Right forelimb (tissue), 1 donor: ENCODE data around the gene LRRC31.

Source experiments
- DNase-seq: peaks from one replicate; pipeline ENCODE4 v3.0.0-alpha.2; 2018

The LRRC31 gene

GRCh38 chr3:169861871-169862270 is 7.9 kb downstream of the LRRC31 start:
- no peak for DNase-seq

- no peak for DNase-seq
These were observed 11.9 kb downstream of the LRRC31 start for GRCh38 chr3:169857811-169858210.

GRCh38 chr3:169855514-169855913 is 14.2 kb downstream of the LRRC31 start:
- no peak for DNase-seq

DNA sequence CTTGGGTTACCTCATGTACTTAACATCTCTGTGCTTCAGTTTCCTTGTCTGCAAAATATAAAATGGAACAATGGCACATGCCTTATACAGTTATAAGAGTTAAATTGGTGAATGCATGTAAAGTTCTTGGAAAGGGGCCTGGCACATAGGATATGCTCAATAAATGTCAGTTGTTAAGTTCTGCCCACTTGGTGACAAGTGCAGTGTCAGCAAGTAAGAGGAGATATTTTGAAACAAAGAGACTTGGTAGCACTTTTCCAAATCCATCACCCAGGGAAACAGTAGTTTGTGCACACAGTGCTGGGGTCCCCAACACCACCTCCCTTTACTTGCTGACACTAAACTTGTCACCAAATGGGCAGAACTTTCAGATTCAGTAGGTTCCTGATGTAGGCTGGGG is 19.1 kb downstream of the LRRC31 start:
- no peak for DNase-seq

DNA sequence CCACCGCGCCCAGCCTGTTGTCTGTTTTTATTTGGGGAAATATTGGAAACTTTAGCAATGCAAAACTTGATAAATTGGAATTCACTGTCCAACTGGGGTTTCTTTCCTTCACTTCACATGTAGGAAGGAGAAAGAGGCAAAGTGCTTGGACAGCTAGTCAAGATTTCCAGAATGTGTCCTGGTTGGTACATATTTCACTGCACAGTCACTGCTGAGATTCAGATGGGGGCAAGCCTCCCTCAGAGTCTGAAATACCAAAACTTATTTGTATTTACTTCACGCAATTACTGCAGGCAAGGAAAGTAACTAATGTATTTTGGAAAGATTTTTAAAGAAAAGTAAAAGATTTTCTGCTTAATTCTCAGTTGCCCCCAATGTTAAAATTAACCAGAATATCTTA is 21.0 kb downstream of the LRRC31 start:
- DNase-seq, result no peak

DNA sequence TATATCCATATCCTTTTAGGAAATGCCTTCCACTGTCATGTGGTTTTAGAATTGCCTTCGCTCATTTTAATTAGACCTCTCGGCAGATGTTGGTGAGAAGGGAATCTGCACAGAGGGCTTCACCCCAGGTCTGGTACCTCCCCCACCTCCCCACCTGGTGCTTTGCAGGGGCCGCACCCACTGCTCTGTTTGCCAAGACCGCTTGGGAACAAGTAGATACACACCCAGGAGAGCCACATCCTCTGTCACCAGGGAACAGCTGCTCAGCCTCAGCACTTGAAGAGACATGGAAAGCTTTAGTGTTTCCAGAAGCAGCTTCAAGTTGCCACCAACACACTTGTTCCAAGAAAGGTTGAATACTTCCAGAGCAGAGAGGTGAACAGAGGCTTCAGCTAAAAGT is 21.8 kb downstream of the LRRC31 start:
- no peak for DNase-seq

DNA sequence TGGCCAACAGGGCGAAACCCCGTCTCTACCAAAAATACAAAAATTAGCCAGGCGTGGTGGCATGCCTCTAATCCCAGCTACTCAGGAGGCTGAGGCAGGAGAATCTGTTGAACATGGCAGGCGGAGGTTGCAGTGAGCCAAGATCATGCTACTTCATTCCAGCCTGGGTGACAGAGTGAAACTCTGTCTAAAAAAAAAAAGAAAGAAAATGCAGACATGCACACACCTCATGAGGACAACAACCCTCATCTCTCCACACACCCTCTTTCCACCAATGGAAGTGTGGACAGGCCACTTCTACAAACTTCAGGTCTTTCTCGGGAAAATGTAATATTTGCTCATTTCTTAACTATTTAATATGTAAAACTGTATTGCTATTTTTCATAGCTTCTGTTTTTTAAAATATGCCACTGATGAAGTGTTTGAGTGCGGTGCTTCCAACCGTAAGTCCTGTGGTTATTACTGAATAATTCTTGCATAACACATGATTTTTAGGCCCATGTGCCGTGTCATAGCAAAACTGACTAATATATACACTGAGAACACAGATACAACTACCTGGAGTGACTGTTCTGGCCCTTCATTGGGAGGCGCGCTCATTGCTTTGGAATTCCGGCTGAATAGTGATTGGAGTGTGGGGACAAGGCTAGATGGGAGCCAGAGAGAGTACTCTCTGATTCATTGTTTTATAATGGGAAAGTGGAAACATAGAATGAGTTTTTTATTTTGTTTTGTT is 23.1 kb downstream of the LRRC31 start:
- no peak for DNase-seq

DNA sequence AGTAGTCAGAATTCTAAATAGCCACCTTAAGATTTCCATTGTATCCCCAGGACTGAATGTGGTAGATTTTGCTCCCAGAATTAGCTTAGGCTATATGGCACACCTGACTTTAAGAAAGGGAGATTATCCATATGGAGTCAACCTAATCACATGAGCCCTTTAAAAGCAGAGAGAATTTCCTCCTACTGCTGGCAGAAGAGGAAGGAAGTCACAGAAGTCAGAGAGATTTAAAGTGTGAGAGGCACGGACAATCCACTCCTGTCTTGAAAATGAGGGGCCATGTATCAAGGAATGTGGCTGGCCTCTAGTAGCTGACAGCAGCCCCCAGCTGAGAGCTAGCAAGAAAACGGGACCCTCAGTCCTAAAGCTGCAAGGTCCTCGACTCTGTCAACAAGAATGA is 26.8 kb downstream of the LRRC31 start:
- no peak for DNase-seq

- DNase-seq, result no peak
These were observed 28.6 kb downstream of the LRRC31 start for GRCh38 chr3:169841171-169841570.

GRCh38 chr3:169838511-169839030 is 31.2 kb downstream of the LRRC31 start:
- no peak for DNase-seq

DNA sequence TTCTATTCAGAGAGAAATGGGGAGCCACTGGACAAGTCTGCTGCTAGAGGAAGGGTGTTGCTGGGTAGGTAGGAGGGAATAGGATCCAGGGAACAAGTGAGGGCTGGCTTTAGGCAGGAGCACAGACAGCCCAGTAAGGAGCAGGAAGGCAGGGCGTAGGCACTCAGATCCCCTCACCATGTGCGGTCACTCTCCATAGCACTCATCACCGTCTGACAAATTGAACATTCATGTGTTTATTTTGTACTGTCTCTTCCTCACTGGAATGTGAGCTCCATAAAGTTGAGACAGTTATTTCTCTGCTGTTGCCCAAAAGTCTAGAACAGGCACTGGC is 32.8 kb downstream of the LRRC31 start:
- no peak for DNase-seq

DNA sequence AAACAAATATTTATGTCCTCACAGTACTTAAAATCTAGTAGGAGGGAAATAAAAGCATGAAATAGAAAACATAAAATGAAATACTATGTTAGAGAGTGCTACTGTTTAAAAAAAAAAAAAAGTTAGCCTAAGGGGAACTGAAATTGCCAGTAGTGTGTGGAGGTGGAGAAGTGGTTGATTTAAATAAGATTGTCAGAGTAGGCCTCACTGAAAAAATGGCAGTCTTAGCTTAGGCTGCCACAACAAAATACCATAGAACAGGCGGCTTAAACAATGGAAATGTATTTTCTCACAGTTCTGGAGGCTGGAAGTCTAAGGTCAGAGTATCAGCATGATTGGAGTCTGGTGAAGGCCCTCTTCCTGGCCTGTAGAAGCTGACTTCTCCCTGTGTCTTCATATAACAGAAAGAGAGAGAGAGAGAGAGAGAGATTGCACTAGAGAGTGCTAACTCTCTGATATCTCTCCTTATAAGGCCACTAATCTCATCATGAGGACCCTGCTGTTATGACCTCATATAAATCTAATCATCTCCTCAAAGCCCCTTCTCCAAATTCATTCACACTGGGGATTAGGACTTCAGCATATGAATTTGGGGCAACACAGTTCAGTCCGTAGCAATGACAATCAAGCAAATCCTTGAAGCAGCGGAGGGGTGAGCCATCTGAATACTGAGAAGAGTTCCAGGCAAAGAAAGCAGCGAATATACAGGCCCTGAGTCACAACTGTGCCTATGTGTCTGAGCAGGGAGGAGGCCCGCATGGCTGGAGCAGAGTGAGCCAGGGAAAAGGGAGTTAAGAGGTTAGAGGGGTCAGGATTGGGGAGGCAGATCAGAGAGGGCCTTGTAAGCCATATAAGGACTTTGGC is 33.4 kb downstream of the LRRC31 start:
- DNase-seq, result no peak

- DNase-seq, result no peak
These were observed 34.2 kb downstream of the LRRC31 start for GRCh38 chr3:169835533-169835932.

GRCh38 chr3:169827712-169828111 is 42.0 kb downstream of the LRRC31 start:
- DNase-seq, result no peak

GRCh38 chr3:169825316-169825715 is 44.4 kb downstream of the LRRC31 start:
- DNase-seq, result no peak

DNA sequence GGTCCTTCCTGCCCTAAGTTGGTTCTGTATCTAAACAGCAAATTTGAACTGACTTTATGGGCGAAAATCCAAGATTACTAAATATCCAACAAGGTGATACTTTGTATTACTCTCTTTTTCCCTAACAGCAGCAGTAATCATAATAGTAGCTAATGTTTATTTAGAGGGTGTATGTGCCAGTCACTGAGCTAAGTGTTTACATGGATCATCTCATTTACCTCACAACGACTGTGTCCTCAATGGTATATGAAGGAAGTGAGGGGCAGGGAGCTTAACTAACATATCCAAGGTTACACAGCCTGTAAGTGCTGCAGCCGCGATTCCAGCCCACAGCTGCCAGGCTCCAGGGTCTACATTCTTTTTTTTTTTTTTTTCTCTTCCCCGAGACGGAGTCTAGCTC is 46.8 kb downstream of the LRRC31 start:
- DNase-seq, result no peak

DNA sequence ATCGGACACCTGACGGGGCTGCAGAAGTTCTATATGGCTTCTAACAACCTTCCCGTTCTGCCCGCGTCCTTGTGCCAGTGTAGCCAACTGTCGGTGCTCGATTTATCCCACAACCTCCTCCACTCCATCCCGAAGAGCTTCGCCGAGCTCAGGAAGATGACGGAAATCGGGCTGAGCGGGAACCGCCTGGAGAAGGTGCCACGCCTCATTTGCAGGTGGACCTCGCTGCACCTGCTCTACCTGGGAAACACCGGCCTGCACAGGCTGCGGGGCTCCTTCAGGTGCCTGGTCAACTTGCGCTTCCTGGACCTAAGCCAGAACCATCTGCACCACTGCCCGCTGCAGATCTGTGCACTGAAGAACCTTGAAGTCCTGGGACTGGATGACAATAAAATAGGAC is 47.2 kb downstream of the LRRC31 start:
- no peak for DNase-seq

GRCh38 chr3:169822091-169822490 is 47.6 kb downstream of the LRRC31 start:
- DNase-seq, result no peak

- DNase-seq, result no peak
These were observed 51.4 kb downstream of the LRRC31 start for GRCh38 chr3:169818316-169818715.

GRCh38 chr3:169815590-169816150 is 54.1 kb downstream of the LRRC31 start:
- DNase-seq, result no peak

DNA sequence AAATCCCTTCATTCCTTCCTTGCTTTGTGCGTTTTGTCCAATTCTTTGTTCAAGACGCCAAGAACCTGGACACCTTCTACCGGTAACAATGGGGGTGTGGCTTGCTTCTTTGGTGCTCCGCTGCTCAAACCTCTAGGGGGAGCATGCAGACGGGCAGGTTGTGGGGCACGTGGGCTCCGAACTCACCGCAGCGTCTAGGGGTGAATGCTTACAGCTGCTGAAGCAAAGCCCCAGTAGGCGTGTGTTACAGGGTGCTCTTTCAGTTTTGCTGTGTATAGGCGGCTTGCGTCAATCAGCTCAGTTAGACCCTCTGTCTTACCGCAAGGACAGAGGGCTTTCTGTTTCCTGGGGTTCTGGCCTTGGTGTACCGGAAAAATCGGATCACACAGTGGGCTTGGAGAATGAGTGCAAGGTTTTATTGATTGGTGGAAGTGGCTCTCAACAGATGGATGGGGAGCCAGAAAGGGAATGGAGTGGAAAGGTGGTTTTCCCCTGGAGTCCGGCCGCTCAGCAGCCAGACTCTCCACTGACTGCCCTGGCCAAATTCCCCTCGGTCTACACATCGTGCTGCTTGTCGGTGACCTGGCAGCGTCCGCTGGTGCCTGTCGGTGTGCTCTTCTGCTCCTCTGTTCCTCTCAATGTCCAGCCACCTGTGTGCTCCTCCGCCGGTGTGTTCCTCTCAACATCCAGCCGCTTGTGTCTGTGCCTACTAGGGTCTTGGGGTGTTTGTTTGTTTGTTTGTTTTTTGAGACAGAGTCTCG is 55.8 kb downstream of the LRRC31 start:
- no peak for DNase-seq

DNA sequence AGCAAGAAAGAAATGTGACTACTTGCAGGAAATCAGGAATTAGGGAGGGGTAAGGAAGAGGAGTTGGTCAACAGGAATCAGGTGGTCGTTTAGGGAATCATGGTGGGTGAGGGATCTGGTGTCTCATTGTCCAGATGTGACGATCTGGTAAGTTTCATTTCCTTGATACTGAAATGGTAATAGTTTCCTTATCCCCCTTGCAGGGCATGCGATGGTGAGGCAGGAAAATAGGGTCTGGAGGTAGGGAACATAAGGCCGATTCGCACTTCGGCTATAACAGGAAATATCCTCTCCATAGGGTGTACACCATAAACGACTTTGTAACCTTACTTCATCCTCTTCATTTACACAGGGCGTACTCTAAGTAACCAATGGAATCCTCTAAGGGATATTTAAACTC is 56.5 kb downstream of the LRRC31 start:
- peak; percentile 46 for DNase-seq
